ENCODE results near the gene ING2. TPM values are rescaled to one million over a fixed set of nuclear protein-coding genes. Genes with fewer than 3 reads are reported as not detected.

Gene ING2
- total and polyA plus RNA-seq, 2 of the 8 experiments (the other 6 are each of a cell fraction or from before 2014, with no cell fraction given) = 5.1 to 16.1 TPM

DNA sequence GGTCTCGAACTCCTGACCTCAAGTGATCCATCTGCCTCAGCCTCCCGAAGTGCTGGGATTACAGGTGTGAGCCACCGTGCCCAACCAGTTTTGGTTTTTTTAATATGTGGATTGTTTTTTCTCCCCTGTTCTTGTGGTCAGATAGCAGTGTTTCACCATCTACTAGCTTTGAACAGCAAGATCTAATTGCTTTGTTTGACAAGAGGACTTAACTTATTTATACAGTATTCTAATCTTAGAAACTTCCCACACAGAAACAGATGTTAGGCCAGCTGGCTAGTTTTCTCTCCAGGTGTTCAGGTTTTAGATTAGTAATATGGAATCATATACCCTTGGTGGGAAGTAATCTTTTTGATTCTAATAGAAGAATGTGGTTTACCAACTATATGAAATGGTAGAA lies 12.9 kb downstream of the ING2 start:
- CTCF ChIA-PET (ENCODE audit: partially characterized antibody) = no interaction called here
- H3K79me1 ChIP-seq (ENCODE audit: low read depth, low read length) = no peaks in the 10 kb centered on the region; the same call in 1 of the 2 replicates
- H3K4me1 ChIP-seq (replicated peaks in 1 of 4; ENCODE audit: control insufficient read depth in 3 of 4, insufficient read depth in 4 of 4, low read length in 3 of 4) = peaks cover 0 to 3% (median under 1%) of the 10 kb centered on the region in 4 experiments; a peak in 1 of 7 replicates
- TF ChIP-seq NRF1 (IDR thresholded peaks at IDR 0.05; ENCODE audit: low read depth, low read length) = no peak
- no peak for TF ChIP-seq POLR2A (IDR thresholded peaks at IDR 0.05; ENCODE audit: control extremely low read depth in 1 of 2, low read depth in 2 of 2, low read length in 2 of 2)
- TF ChIP-seq, protein P1, sequence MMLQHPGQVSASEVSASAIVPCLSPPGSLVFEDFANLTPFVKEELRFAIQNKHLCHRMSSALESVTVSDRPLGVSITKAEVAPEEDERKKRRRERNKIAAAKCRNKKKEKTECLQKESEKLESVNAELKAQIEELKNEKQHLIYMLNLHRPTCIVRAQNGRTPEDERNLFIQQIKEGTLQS (IDR thresholded peaks at IDR 0.05; ENCODE audit: insufficient read depth, low read depth, low read length) = no peak
- no peak for TF ChIP-seq SIX5 (IDR thresholded peaks at IDR 0.05; ENCODE audit: low read depth, low read length)
- TF ChIP-seq BRCA1 (IDR thresholded peaks at IDR 0.05; ENCODE audit: low read depth, low read length) = no peak
- no peak for TF ChIP-seq JUND (IDR thresholded peaks at IDR 0.05; ENCODE audit: low read length)
- no peak for TF ChIP-seq TAF1 (IDR thresholded peaks at IDR 0.05; ENCODE audit: low read depth, low read length)
- TF ChIP-seq TBP (IDR thresholded peaks at IDR 0.05; ENCODE audit: low read depth, low read length) = no peak
- no peak for TF ChIP-seq FOSL1 (IDR thresholded peaks at IDR 0.05; ENCODE audit: insufficient read depth, low read depth, low read length)
- no peak for TF ChIP-seq PHF8 (conservative IDR thresholded peaks at IDR 0.05; ENCODE audit: low read depth, low read length)
- TF ChIP-seq, protein P2, sequence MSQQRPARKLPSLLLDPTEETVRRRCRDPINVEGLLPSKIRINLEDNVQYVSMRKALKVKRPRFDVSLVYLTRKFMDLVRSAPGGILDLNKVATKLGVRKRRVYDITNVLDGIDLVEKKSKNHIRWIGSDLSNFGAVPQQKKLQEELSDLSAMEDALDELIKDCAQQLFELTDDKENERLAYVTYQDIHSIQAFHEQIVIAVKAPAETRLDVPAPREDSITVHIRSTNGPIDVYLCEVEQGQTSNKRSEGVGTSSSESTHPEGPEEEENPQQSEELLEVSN (IDR thresholded peaks at IDR 0.05) = no peak
- TF ChIP-seq SP1 (IDR thresholded peaks at IDR 0.05; ENCODE audit: low read depth, low read length) = no peak
- TF ChIP-seq BACH1 (IDR thresholded peaks at IDR 0.05; ENCODE audit: low read length) = no peak
- TF ChIP-seq KDM4A (IDR thresholded peaks at IDR 0.05; ENCODE audit: low read depth, low read length, severe bottlenecking) = no peak
- TF ChIP-seq GABPA (IDR thresholded peaks at IDR 0.05; ENCODE audit: borderline replicate concordance, insufficient read depth, low read length) = no peak
- H3K18ac ChIP-seq (ENCODE audit: extremely low read depth, low read length) = no peak overlapping the region
- H4K91ac ChIP-seq (replicated peaks; ENCODE audit: insufficient read length, low read length) = no peak overlapping the region
- H3K9me3 ChIP-seq (ENCODE audit: insufficient read depth in 2 of 2, low read depth in 1 of 2, low read length in 1 of 2) = no peaks in the 10 kb centered on the region
- 88% methylated on average over 3 of the region's 3 CpGs; no CpG with 5 or more reads in 1 of the 2 experiments for WGBS, 2 experiments (ENCODE audit: extremely low coverage in 1 of 2, insufficient coverage in 1 of 2, insufficient read length in 1 of 2, insufficient replicate concordance in 2 of 2, low coverage in 1 of 2, low lambda C conversion rate in 2 of 2, missing lambda C conversion rate in 1 of 2)
- H3K4me2 ChIP-seq (ENCODE audit: insufficient read depth in 1 of 2, low read depth in 2 of 2, low read length in 2 of 2) = no peak overlapping the region
- no peak overlapping the region for H3K4ac ChIP-seq (replicated peaks; ENCODE audit: insufficient read length, low read depth, low read length)
- H3K27me3 ChIP-seq (replicated peaks in 1 of 4; ENCODE audit: control insufficient read depth in 3 of 4, extremely low read depth in 1 of 4, insufficient read depth in 3 of 4, low read length in 3 of 4) = no peaks in the 10 kb centered on the region
- no peak overlapping the region for H3K4me3 ChIP-seq (ENCODE audit: extremely low read depth in 1 of 4, insufficient read depth in 2 of 4, low read depth in 3 of 4, low read length in 4 of 4)
- H2AK5ac ChIP-seq (ENCODE audit: low read depth, low read length) = no peak overlapping the region
- DNase-seq (ENCODE audit: low read depth in 1 of 2, low spot score in 2 of 2) (no peak), FAIRE-seq (no peak)
- H3K27ac ChIP-seq (ENCODE audit: low read depth, low read length) = no peak overlapping the region
- H4K8ac ChIP-seq (ENCODE audit: extremely low read depth, insufficient read depth, low read length) = no peak overlapping the region
- H2AFZ ChIP-seq (ENCODE audit: low read length) = no peak overlapping the region
- peaks cover 0 to under 1% (median 0%) of the 10 kb centered on the region in 4 experiments; a peak in 1 of 8 replicates for H3K36me3 ChIP-seq (ENCODE audit: control insufficient read depth in 2 of 4, insufficient read depth in 4 of 4, low read length in 3 of 4)
- H2BK12ac ChIP-seq (ENCODE audit: low read depth, low read length) = no peak overlapping the region
- no peak overlapping the region for H3K23ac ChIP-seq (ENCODE audit: insufficient read length)
- H2BK20ac ChIP-seq (ENCODE audit: low read length) = no peak overlapping the region
- no peak overlapping the region for H2BK15ac ChIP-seq (ENCODE audit: low read length)
- no peak overlapping the region for H3K14ac ChIP-seq (ENCODE audit: insufficient read length)
- POLR2A ChIA-PET (ENCODE audit: partially characterized antibody) = no interaction called here
- H3K9ac ChIP-seq (replicated peaks in 1 of 4; ENCODE audit: extremely low read depth in 1 of 4, low read depth in 3 of 4, low read length in 3 of 4) = no peak overlapping the region
- H3K79me2 ChIP-seq (ENCODE audit: control insufficient read depth in 1 of 2, insufficient read depth in 2 of 2, low read length in 2 of 2) = no peaks in the 10 kb centered on the region; a peak in 1 of 4 replicates
- H2BK120ac ChIP-seq (replicated peaks; ENCODE audit: low read depth, low read length) = no peak overlapping the region
- H2BK5ac ChIP-seq (ENCODE audit: low read depth, low read length) = no peak overlapping the region
- H4K5ac ChIP-seq (ENCODE audit: insufficient read length, low read depth, low read length) = no peak overlapping the region
- H4K20me1 ChIP-seq (replicated peaks in 1 of 2; ENCODE audit: control insufficient read depth in 1 of 2, insufficient read depth in 2 of 2, low read length in 2 of 2) = peaks cover 0 to 3% of the 10 kb centered on the region in 2 experiments
- no peak overlapping the region for H3K56ac ChIP-seq (replicated peaks; ENCODE audit: insufficient read length, low read depth, low read length)
- 0 out of 2 replicates have a peak, but pooled peaks cover 1% of the 10 kb centered on the region for H3K23me2 ChIP-seq (ENCODE audit: low read depth, low read length)

All from H1 (cell line).